GM21381 (cell line): ENCODE measurements around the gene RPUSD4.
"Not testable (repeated sequence)": the region's sequence is repeated elsewhere in the genome, so short reads cannot be mapped to it uniquely, and the experiment has no call there.

Experiments
- ATAC-seq: cut with Tn5 transposase; IDR thresholded peaks from one replicate; pipeline ENCODE4 v1.9.1; 2021; ENCODE audit warnings: mild to moderate bottlenecking, moderate library complexity; ENCODE audit not compliant: unreplicated experiment

Gene RPUSD4

DNA sequence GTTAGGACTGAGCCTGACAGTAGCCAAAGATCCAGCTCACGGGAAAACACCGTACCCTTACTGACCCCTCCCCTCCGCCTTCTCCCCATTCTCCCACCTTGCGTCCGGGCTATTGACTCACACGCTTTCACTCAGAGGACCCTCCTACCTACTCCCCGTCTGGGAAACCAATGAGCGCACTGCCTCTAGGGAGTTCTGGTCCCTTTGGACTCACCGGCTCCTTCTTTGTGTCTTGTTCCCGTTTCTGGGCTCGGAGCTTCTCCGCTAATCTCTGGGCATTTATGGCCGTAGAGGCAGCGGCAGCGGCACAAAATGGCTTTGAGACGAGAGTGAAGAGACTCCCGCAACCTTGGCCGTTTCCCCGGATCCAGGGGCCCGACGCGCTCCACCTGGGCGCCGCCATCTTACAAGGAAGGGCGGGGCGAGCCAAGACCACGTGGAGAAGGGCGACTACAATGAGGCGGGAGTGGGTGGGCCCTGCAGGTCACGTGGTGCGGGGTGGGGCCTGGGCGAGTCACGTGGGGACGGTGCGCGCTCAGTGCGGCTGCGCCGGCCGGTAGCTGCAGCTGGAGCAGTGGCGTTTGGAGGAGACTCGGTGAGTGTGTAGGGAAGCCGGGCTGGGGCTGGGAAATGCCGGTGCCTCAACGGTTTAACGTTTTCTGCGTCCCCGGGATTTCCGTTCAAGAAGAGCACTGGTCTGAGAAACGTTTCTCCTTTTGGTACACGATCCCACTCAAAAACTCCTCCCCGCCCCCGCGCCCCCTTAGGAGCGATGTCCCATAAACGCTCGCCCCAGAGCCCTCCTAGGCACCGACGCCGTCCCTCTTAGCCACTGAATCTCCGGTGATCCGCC is at the start of gene RPUSD4, which contains the start of gene FAM118B:
RPUSD4 (minus strand) TSS at position 415 of the 853 bp plus-strand sequence; CDS start at position 403, 12 bp downstream.
FAM118B (plus strand) TSS at position 547 of the 853 bp plus-strand sequence. CDS start 23,220 bp downstream, outside the sequence.
- ATAC-seq, result peak; percentile 95

DNA sequence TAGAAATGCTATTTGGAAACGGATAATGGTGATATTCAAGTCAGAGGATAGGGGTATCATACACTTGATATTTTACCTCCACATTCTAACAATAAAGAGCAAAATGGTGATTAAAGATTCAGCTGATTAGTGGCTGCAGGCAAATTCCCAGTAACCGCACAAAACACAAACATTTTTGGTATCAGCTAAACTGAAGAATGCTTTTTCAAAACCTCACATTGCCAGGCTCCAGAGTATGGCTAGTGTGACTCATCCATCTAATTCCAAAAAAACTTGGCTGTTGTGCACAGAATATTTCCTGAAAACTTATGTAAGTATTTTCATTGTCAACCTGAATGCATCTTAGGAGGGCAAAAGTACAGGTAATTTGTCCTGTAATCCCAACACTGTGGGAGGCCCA is 46.3 kb upstream of the RPUSD4 start:
- ATAC-seq, result no peak

GRCh38 chr11:126257144-126257543 is 45.7 kb upstream of the RPUSD4 start:
- no peak for ATAC-seq

GRCh38 chr11:126256216-126256615 is 44.8 kb upstream of the RPUSD4 start:
- no peak for ATAC-seq

GRCh38 chr11:126255507-126255906 is 44.1 kb upstream of the RPUSD4 start:
- ATAC-seq, result not testable (repeated sequence)

GRCh38 chr11:126254819-126255218 is 43.4 kb upstream of the RPUSD4 start:
- no peak for ATAC-seq

GRCh38 chr11:126253265-126253664 is 41.8 kb upstream of the RPUSD4 start:
- no peak for ATAC-seq

DNA sequence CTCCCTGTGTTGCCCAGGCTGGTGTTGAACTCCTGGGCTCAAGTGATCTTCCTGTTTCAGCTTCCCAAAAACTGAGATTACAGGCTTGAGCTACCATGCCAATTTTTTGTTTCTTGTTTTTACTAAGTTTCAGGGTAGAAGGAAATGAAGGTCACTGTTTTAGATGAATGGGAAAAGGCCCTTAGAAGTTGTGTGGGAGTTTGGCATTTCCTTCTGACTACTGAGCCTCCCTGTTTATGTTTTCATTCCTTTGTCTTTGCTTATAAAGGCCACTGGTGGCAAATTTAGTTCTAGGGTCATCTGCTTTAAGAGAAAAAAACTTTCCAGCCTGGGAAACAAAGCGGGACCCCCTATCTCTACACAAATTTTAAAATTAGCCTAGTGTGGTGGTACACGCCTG is 35.2 kb upstream of the RPUSD4 start:
- ATAC-seq, result no peak

DNA sequence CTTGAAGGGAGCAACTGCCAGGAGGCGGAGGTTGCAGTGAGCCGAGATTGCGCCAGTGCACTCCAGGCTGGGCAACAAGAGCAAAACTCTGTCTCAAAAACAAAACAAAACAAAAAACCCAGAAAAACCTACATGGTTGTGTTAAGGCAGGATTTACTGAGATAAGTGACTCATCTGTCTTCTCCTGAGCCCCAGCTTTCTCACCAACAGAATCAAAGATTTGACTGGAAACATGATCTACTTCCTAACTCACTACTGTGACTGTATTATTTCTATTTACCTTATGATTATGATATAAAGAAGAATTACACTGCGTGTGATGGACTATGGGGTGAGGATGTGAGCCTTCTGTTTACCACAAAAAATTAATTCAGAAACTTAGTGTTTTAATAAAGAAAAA is 21.9 kb upstream of the RPUSD4 start:
- no peak for ATAC-seq

GRCh38 chr11:126232683-126233082 is 21.2 kb upstream of the RPUSD4 start:
- ATAC-seq, result no peak

GRCh38 chr11:126231725-126232459 is 20.4 kb upstream of the RPUSD4 start:
- no peak for ATAC-seq

GRCh38 chr11:126229858-126230540 is 18.5 kb upstream of the RPUSD4 start:
- ATAC-seq, result no peak

DNA sequence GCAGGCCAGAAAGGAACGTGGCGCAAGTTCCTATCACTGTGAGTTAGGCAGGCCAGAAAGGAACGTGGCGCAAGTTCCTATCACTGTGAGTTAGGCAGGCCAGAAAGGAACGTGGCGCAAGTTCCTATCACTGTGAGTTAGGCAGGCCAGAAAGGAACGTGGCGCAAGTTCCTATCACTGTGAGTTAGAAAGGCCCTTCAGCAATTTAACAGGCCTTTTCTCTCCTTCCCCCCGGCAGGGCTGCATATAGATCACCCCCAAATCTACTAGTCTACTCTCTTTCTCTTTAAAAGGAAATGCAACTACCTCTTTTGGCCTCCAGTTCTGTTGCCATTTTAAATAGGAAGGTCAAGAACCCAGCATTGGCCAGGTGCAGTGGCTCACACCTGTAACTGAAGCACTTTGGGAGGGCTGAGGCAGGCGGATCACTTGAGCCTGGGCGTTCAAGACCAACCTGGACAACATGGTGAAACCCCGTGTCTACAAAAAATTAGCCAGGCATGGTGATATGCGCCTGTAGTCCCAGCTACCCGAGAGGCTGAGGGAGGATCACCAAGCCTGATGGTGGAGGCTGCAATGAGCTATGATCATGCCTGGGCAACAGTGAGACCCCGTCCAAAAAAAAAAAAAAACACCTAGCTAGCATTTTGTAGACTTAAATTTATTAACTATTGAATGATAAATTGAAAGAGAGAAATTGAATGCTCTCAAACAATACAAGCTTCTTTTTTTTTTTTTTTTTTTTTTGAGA is 15.1 kb upstream of the RPUSD4 start:
- no peak for ATAC-seq

DNA sequence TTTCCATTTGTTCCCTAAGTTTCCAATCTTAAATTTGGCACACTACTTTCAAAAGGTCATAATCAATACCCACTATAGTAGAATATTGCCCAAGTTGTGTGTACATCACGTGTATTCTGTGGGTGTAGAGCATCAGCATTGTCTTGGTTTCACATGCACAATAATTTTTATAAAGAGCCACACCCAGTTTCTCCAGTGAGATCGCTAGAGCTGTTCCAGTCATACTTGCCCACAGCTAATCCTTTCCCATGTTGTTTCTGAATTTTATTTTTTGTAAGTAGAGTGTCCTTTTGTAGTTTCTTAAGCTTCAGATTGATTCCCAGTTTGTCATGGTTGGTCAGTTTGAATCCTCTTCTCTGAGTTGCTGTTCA is 13.8 kb upstream of the RPUSD4 start:
- ATAC-seq, result no peak

DNA sequence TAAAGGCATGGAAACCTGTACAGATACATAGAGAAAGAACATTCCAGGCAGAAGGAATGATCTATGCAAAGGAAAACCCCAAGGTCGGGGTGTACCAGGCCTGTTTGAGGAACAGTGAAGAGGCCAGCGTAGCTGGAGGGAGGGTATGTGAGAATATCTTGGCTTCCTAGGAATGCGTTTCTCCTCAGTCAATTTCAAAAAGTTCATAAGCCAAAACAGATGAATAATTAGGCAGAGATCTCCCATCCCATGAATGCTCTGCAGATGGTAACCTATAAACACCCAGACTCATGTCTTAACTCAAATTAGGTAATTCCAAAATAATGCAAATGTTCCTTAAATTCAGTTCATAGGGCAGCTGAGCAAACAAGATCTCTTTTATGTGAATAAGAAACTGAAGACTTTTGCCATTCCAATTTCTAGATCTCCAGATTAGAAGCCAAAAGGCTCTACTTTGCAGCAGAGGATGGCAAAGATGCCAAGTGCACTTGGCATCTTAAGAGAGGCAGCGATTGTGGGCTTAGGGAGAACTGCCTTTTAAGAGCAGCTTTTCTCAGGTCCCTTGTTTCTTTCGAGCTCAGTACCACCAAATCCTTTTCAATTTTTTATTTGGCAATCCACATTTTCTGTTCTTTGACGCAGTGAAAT is 13.3 kb upstream of the RPUSD4 start:
- ATAC-seq, result no peak

- no peak for ATAC-seq
Observed at GRCh38 chr11:126219547-126219946, 8.1 kb upstream of the RPUSD4 start.

- no peak for ATAC-seq
Observed at GRCh38 chr11:126217491-126217890, 6.0 kb upstream of the RPUSD4 start.

GRCh38 chr11:126216526-126217305 is 5.3 kb upstream of the RPUSD4 start:
- ATAC-seq, result no peak

- ATAC-seq, result no peak
Observed at GRCh38 chr11:126214841-126215240, 3.4 kb upstream of the RPUSD4 start.
